Measurements from ENCODE around the gene ASPSCR1. TPM values are rescaled to one million over a fixed set of nuclear protein-coding genes. Genes with fewer than 3 reads are reported as not detected.

ASPSCR1 gene
- total and polyA plus RNA-seq, 2 donors (not counting 1 experiment from before 2014, with no cell fraction given) = 6.3 to 35.7 TPM

DNA sequence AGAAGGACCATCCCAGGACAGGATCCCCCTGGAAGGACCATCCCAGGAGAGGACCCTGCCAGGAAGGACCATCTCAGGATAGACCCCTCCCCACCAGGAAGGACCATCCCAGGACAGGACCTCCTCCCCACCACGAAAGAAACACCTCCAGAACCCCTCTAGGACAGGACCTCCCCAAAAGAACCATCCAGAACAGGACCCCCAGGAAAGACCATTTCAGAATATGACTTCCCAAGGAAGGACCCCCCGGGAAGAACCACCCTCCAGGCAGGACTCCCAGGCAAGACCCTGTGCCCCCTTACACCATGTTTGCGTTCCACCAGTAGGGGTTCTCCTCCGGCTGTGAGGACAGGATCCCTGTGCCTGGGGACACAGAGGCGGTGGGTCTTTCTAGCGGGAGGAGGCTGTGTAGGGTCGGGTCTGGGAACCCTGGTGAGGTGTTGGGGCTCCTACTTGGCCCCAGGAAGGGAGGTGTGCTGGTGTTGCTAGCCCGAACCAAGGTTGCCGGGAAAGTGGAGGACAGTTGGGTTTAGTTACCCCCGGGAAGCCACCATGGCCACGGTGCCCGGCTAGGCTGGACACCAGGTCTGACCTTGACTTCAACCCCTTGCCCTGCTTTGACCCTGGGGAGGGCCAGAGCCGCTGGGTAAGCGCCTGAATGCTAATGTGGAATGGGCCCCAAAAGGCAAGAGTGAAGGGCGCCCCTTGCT is 18.6 kb upstream of the ASPSCR1 start:
- H2AFZ ChIP-seq (ENCODE audit: low read length) = no peak overlapping the region

DNA sequence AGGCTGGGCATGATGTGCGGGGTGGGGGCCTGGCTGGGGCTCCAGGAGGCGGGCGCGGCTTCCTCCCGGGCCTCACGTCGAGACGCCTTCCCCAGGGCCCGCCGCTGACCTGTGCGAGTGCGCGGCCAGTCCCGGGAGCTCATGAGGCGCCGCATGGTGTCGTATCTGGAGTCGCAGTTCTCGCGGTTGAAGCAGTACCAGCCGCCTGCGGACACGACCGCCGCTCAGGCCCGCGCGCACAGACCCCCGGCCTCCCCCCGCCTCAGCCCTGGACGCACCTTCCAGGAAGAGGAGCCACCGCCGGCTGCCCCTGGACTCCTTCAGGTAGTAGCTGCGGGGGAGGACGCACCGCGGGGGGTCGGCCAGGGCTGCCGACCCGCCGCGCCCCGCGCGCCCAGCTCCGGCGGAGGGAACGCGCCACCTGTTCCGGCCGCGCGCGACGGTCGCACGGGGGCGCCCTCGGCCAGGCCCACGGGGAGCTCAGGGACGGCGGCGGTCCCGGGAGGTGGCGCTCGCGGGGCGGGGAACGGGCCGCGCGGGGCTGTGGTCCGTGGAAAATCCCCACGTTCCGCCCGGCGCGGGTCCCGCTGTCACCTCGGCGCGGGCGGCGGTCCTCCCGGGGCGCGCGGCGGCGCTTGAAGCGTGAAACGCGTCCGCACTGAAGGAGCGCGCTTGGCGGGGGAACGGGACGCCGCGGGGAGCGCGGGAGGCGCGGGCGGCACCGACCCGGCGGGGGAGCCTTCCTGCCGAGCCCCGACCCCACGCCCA is 17.9 kb upstream of the ASPSCR1 start:
- peak; percentile 32 to 39 for DNase-seq (ENCODE audit: low read depth in 2 of 2)
- no peaks in the 10 kb centered on the region for H3K79me2 ChIP-seq (ENCODE audit: control insufficient read depth, insufficient read depth, low read length)
- H3K4me3 ChIP-seq (replicated peaks in 1 of 4; ENCODE audit: control extremely low read depth in 1 of 4, insufficient read depth in 1 of 4, low read depth in 3 of 4, low read length in 4 of 4) = peak overlapping the region in 1 of 4 experiments; percentile 20
- H3K4me1 ChIP-seq (ENCODE audit: control insufficient read depth, extremely low read depth, insufficient read depth, low read length) = peaks cover 2% of the 10 kb centered on the region
- H3K36me3 ChIP-seq (ENCODE audit: control insufficient read depth, insufficient read depth, low read length) = no peaks in the 10 kb centered on the region
- no peak overlapping the region for H3K27ac ChIP-seq (ENCODE audit: insufficient read depth, low read length)
- no peaks in the 10 kb centered on the region for H3K9me3 ChIP-seq (ENCODE audit: control insufficient read depth, insufficient read depth, low read depth, low read length)
- no peak overlapping the region for H3K9ac ChIP-seq (ENCODE audit: insufficient read depth, low read length)
- H3K4me2 ChIP-seq (ENCODE audit: extremely low read depth, insufficient read depth, low read length) = peak overlapping the region; percentile 59
- H4K20me1 ChIP-seq (ENCODE audit: control insufficient read depth, extremely low read depth, insufficient read depth, low read length) = no peaks in the 10 kb centered on the region
- TF ChIP-seq, protein P1, sequence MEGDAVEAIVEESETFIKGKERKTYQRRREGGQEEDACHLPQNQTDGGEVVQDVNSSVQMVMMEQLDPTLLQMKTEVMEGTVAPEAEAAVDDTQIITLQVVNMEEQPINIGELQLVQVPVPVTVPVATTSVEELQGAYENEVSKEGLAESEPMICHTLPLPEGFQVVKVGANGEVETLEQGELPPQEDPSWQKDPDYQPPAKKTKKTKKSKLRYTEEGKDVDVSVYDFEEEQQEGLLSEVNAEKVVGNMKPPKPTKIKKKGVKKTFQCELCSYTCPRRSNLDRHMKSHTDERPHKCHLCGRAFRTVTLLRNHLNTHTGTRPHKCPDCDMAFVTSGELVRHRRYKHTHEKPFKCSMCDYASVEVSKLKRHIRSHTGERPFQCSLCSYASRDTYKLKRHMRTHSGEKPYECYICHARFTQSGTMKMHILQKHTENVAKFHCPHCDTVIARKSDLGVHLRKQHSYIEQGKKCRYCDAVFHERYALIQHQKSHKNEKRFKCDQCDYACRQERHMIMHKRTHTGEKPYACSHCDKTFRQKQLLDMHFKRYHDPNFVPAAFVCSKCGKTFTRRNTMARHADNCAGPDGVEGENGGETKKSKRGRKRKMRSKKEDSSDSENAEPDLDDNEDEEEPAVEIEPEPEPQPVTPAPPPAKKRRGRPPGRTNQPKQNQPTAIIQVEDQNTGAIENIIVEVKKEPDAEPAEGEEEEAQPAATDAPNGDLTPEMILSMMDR (conservative IDR thresholded peaks at IDR 0.05 in 1 of 2, IDR thresholded peaks at IDR 0.05 in 1 of 2; ENCODE audit: low read depth in 1 of 2, low read length in 2 of 2) = peak; percentile 38 to 46
- no peak for TF ChIP-seq EZH2 (IDR thresholded peaks at IDR 0.05; ENCODE audit: low read length, missing control alignments)
- H2AFZ ChIP-seq (ENCODE audit: low read length) = no peak overlapping the region
- peaks cover 36% of the 10 kb centered on the region for H3K27me3 ChIP-seq (ENCODE audit: control insufficient read depth, insufficient read depth, low read length)

More for the DNA sequence above, 18.6 kb upstream of the ASPSCR1 start:
- Histone ChIP-seq H3K9me3 (ENCODE audit: control insufficient read depth, insufficient read depth, low read depth, low read length) (no peaks in the 10 kb centered on the region), H3K4me1 (ENCODE audit: control insufficient read depth, extremely low read depth, insufficient read depth, low read length) (peaks cover 2% of the 10 kb centered on the region), H3K79me2 (ENCODE audit: control insufficient read depth, insufficient read depth, low read length) (no peaks in the 10 kb centered on the region), H3K4me3 (replicated peaks in 1 of 4; ENCODE audit: control extremely low read depth in 1 of 4, insufficient read depth in 1 of 4, low read depth in 3 of 4, low read length in 4 of 4) (no peak overlapping the region), H4K20me1 (ENCODE audit: control insufficient read depth, extremely low read depth, insufficient read depth, low read length) (no peaks in the 10 kb centered on the region), H3K36me3 (ENCODE audit: control insufficient read depth, insufficient read depth, low read length) (no peaks in the 10 kb centered on the region), H3K4me2 (ENCODE audit: extremely low read depth, insufficient read depth, low read length) (no peak overlapping the region), H3K9ac (ENCODE audit: insufficient read depth, low read length) (no peak overlapping the region), H3K27ac (ENCODE audit: insufficient read depth, low read length) (no peak overlapping the region), H3K27me3 (ENCODE audit: control insufficient read depth, insufficient read depth, low read length) (peaks cover 33% of the 10 kb centered on the region)
- TF ChIP-seq EZH2 (IDR thresholded peaks at IDR 0.05; ENCODE audit: low read length, missing control alignments) = peak; percentile 46
- TF ChIP-seq, protein P1 (conservative IDR thresholded peaks at IDR 0.05 in 1 of 2, IDR thresholded peaks at IDR 0.05 in 1 of 2; ENCODE audit: low read depth in 1 of 2, low read length in 2 of 2) = no peak
- no peak for DNase-seq (ENCODE audit: low read depth in 2 of 2)

- H2AFZ ChIP-seq (ENCODE audit: low read length) = no peak overlapping the region
- H3K27me3 ChIP-seq (ENCODE audit: control insufficient read depth, insufficient read depth, low read length) = peaks cover 36% of the 10 kb centered on the region
- no peak overlapping the region for H3K27ac ChIP-seq (ENCODE audit: insufficient read depth, low read length)
- no peak for DNase-seq (ENCODE audit: low read depth in 2 of 2)
- no peak overlapping the region for H3K9ac ChIP-seq (ENCODE audit: insufficient read depth, low read length)
- TF ChIP-seq EZH2 (IDR thresholded peaks at IDR 0.05; ENCODE audit: low read length, missing control alignments) = peak; percentile 100
- TF ChIP-seq, protein P1 (conservative IDR thresholded peaks at IDR 0.05 in 1 of 2, IDR thresholded peaks at IDR 0.05 in 1 of 2; ENCODE audit: low read depth in 1 of 2, low read length in 2 of 2) = no peak
- peak overlapping the region in 1 of 4 experiments; percentile 20 for H3K4me3 ChIP-seq (replicated peaks in 1 of 4; ENCODE audit: control extremely low read depth in 1 of 4, insufficient read depth in 1 of 4, low read depth in 3 of 4, low read length in 4 of 4)
- no peak overlapping the region for H3K4me2 ChIP-seq (ENCODE audit: extremely low read depth, insufficient read depth, low read length)
- no peaks in the 10 kb centered on the region for H3K36me3 ChIP-seq (ENCODE audit: control insufficient read depth, insufficient read depth, low read length)
- H3K4me1 ChIP-seq (ENCODE audit: control insufficient read depth, extremely low read depth, insufficient read depth, low read length) = peaks cover 2% of the 10 kb centered on the region
- H3K9me3 ChIP-seq (ENCODE audit: control insufficient read depth, insufficient read depth, low read depth, low read length) = no peaks in the 10 kb centered on the region
- H3K79me2 ChIP-seq (ENCODE audit: control insufficient read depth, insufficient read depth, low read length) = no peaks in the 10 kb centered on the region
- no peaks in the 10 kb centered on the region for H4K20me1 ChIP-seq (ENCODE audit: control insufficient read depth, extremely low read depth, insufficient read depth, low read length)
Measured at GRCh38 chr17:81960130-81960958, 17.1 kb upstream of the ASPSCR1 start.
